ENCODE data around the gene DNTTIP2.

DNA sequence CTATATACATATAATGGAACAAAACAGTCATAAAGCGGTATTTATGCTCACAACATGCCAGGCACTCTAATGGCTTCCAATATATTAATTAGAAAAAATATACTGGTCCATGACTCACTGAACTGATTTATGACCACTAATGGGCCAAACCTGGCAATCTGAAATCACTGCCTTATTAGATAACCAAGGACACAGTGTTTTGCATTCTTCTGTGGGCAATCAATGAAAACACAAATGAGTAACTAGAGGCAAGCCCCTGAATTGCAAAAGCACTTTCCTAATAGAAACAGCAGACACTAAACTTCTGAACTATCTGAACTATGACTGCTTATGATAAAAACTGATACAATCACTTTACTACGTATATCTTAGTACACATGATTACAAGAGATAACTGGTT lies 26.7 kb upstream of the DNTTIP2 start:
- TF ChIP-seq, protein P1, sequence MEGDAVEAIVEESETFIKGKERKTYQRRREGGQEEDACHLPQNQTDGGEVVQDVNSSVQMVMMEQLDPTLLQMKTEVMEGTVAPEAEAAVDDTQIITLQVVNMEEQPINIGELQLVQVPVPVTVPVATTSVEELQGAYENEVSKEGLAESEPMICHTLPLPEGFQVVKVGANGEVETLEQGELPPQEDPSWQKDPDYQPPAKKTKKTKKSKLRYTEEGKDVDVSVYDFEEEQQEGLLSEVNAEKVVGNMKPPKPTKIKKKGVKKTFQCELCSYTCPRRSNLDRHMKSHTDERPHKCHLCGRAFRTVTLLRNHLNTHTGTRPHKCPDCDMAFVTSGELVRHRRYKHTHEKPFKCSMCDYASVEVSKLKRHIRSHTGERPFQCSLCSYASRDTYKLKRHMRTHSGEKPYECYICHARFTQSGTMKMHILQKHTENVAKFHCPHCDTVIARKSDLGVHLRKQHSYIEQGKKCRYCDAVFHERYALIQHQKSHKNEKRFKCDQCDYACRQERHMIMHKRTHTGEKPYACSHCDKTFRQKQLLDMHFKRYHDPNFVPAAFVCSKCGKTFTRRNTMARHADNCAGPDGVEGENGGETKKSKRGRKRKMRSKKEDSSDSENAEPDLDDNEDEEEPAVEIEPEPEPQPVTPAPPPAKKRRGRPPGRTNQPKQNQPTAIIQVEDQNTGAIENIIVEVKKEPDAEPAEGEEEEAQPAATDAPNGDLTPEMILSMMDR (IDR thresholded peaks at IDR 0.05), result no peak
- no peak for TF ChIP-seq POLR2A (IDR thresholded peaks at IDR 0.05)

Measured in uterus (tissue), 2 donors.